ENCODE measurements around the gene POLR2J. TPM values are rescaled to one million over a fixed set of nuclear protein-coding genes. Genes with fewer than 3 reads are reported as not detected.

POLR2J gene
- total RNA-seq, 1 experiment from 2014 or later = 69.4 TPM

- ChIA-PET CTCF (no interaction called here), POLR2A (interaction anchor here (0.6 kb wide), 1 partner anchor 975 kb away, joined by 6 read pairs; no protein-coding TSS in a partner anchor)
- Histone ChIP-seq H3K36me3 (ENCODE audit: control insufficient read depth, insufficient read depth, low read length) (peaks cover 4% of the 10 kb centered on the region), H3K4me1 (ENCODE audit: control insufficient read depth, insufficient read depth, low read length) (peaks cover 7% of the 10 kb centered on the region), H3K27me3 (ENCODE audit: control insufficient read depth, insufficient read depth, low read length) (no peaks in the 10 kb centered on the region), H3K4me3 (ENCODE audit: low read depth in 2 of 2, low read length in 2 of 2) (no peak overlapping the region), H3K9me3 (ENCODE audit: control insufficient read depth, insufficient read depth, low read depth, low read length) (no peaks in the 10 kb centered on the region), H3K27ac (ENCODE audit: low read length) (no peak overlapping the region)
- in situ Hi-C loops (cut with HindIII; ENCODE audit: low pct_unique_long_range_greater_than_20kb, low sequenced_read_pairs) (no loop called here), intact Hi-C loops (cut with micrococcal nuclease; ENCODE audit: unreplicated experiment) (no loop called here)
- DNase-seq (ENCODE audit: low read depth, low spot score) (no peak), ATAC-seq (no peak)
- no TSS peak for BruUV-seq (replicated peaks)
- no peak for TF ChIP-seq REST (IDR thresholded peaks at IDR 0.05; ENCODE audit: insufficient read depth in 1 of 2, low read depth in 2 of 2, low read length in 1 of 2)
- TF ChIP-seq, protein P1, sequence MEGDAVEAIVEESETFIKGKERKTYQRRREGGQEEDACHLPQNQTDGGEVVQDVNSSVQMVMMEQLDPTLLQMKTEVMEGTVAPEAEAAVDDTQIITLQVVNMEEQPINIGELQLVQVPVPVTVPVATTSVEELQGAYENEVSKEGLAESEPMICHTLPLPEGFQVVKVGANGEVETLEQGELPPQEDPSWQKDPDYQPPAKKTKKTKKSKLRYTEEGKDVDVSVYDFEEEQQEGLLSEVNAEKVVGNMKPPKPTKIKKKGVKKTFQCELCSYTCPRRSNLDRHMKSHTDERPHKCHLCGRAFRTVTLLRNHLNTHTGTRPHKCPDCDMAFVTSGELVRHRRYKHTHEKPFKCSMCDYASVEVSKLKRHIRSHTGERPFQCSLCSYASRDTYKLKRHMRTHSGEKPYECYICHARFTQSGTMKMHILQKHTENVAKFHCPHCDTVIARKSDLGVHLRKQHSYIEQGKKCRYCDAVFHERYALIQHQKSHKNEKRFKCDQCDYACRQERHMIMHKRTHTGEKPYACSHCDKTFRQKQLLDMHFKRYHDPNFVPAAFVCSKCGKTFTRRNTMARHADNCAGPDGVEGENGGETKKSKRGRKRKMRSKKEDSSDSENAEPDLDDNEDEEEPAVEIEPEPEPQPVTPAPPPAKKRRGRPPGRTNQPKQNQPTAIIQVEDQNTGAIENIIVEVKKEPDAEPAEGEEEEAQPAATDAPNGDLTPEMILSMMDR (IDR thresholded peaks at IDR 0.05) = no peak
- TF ChIP-seq POLR2AphosphoS5 (IDR thresholded peaks at IDR 0.05; ENCODE audit: low read depth, low read length) = no peak
- TF ChIP-seq TCF7L2 (IDR thresholded peaks at IDR 0.05; ENCODE audit: low read depth, low read length) = no peak
- no peak for TF ChIP-seq SIN3A (IDR thresholded peaks at IDR 0.05; ENCODE audit: borderline replicate concordance, insufficient read depth, low read depth, low read length)
Measured at GRCh38 chr7:102467581-102468477, 10.9 kb downstream of the POLR2J start.

DNA sequence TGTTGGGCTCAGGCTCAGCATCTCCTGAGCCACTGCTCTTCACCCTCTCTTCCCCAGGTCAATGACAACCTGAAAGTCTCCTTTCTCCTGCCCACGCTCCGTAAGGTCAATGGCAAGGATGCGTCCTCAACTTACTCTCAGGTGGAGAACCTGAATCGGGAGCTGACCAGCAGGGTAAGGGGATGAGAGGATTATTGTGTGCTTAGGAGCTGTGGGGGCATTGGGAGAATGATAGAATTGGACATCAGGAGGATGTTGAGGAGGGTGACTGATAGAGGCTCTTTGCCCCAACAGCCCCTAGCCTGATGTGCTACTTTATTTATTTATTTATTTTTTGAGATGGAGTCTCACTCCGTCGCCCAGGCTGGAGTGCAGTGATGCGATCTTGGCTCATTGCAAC lies 12.6 kb downstream of the POLR2J start:
- H3K27me3 ChIP-seq (ENCODE audit: control insufficient read depth, insufficient read depth, low read length) = no peaks in the 10 kb centered on the region
- H3K27ac ChIP-seq (ENCODE audit: low read length) = no peak overlapping the region
- no TSS peak for BruUV-seq (replicated peaks)
- H3K9me3 ChIP-seq (ENCODE audit: control insufficient read depth, insufficient read depth, low read depth, low read length) = no peaks in the 10 kb centered on the region
- TF ChIP-seq REST (IDR thresholded peaks at IDR 0.05; ENCODE audit: insufficient read depth in 1 of 2, low read depth in 2 of 2, low read length in 1 of 2) (no peak), POLR2AphosphoS5 (IDR thresholded peaks at IDR 0.05; ENCODE audit: low read depth, low read length) (no peak)
- TF ChIP-seq, protein P1 (IDR thresholded peaks at IDR 0.05) = no peak
- intact Hi-C loops (cut with micrococcal nuclease; ENCODE audit: unreplicated experiment) (no loop called here), in situ Hi-C loops (cut with HindIII; ENCODE audit: low pct_unique_long_range_greater_than_20kb, low sequenced_read_pairs) (no loop called here)
- peaks cover 7% of the 10 kb centered on the region for H3K4me1 ChIP-seq (ENCODE audit: control insufficient read depth, insufficient read depth, low read length)
- POLR2A ChIA-PET = no interaction called here
- ATAC-seq (no peak), DNase-seq (ENCODE audit: low read depth, low spot score) (no peak)
- peaks cover 4% of the 10 kb centered on the region for H3K36me3 ChIP-seq (ENCODE audit: control insufficient read depth, insufficient read depth, low read length)
- H3K4me3 ChIP-seq (ENCODE audit: low read depth in 2 of 2, low read length in 2 of 2) = peak overlapping the region; percentile 91 to 100
- CTCF ChIA-PET = interaction anchor here (1.0 kb wide), 1 partner anchor 10 kb away, joined by 3 read pairs; no protein-coding TSS in a partner anchor

Measured in Panc1 (cell line).